WTC11 (cell line): ENCODE results near the gene ADAMTS18. TPM values are rescaled to one million over a fixed set of nuclear protein-coding genes. Genes with fewer than 3 reads are reported as not detected.
A peak's percentile ranks its signal among the peaks of the same experiment; 100 is the strongest.

Source experiments
- ATF1 ChIP-seq: sonication (generic); formaldehyde crosslinking; IDR thresholded peaks from 2 replicates; pipeline ENCODE4 v1.8.1; 2023; ENCODE audit warnings: mild to moderate bottlenecking, moderate library complexity, missing genetic modification reagents
- CTCF ChIP-seq: fragments of 200-600 bp; IDR thresholded peaks from 2 replicates; pipeline ENCODE4 v1.8.0; 2022; ENCODE audit warnings: antibody characterized with exemption
- E2F1 ChIP-seq: sonication (generic); formaldehyde crosslinking; IDR thresholded peaks from 2 replicates; pipeline ENCODE4 v1.8.0; 2022; ENCODE audit warnings: mild to moderate bottlenecking, missing genetic modification reagents
- EMX1 ChIP-seq: fragments of 250-450 bp; sonication (Bioruptor Pico); IDR thresholded peaks from 2 replicates; pipeline ENCODE4 v1.8.0; 2021; ENCODE audit warnings: mild to moderate bottlenecking
- FOXP4 ChIP-seq: sonication (generic); formaldehyde crosslinking; IDR thresholded peaks from 2 replicates; pipeline ENCODE4 v1.8.0; 2022; ENCODE audit warnings: mild to moderate bottlenecking, missing genetic modification reagents
- GABPB1 ChIP-seq: sonication (generic); formaldehyde crosslinking; IDR thresholded peaks from 2 replicates; pipeline ENCODE4 v1.8.1; 2023; ENCODE audit warnings: mild to moderate bottlenecking, missing genetic modification reagents
- GRHL2 ChIP-seq: fragments of 250-450 bp; sonication (Bioruptor Pico); IDR thresholded peaks from 2 replicates; pipeline ENCODE4 v1.8.0; 2022; ENCODE audit warnings: mild to moderate bottlenecking, moderate library complexity; ENCODE audit not compliant: insufficient replicate concordance, severe bottlenecking
- GTF2I ChIP-seq: fragments of 250-450 bp; sonication (Bioruptor Pico); conservative IDR thresholded peaks from 2 replicates; pipeline ENCODE4 v1.4.0; 2021; ENCODE audit warnings: mild to moderate bottlenecking
- MXD4 ChIP-seq: fragments of 250-450 bp; sonication (Bioruptor Pico); IDR thresholded peaks from 2 replicates; pipeline ENCODE4 v1.8.0; 2021; ENCODE audit warnings: mild to moderate bottlenecking, moderate library complexity, borderline replicate concordance
- NFATC4 ChIP-seq: fragments of 250-450 bp; sonication (Bioruptor Pico); IDR thresholded peaks from 2 replicates; pipeline ENCODE4 v1.9.0; 2021; ENCODE audit warnings: mild to moderate bottlenecking
- NFYB ChIP-seq: sonication (generic); formaldehyde crosslinking; conservative IDR thresholded peaks from 2 replicates; pipeline ENCODE4 v1.8.0; 2022; ENCODE audit warnings: low read depth, missing genetic modification reagents
- NR1H2 ChIP-seq: sonication (generic); formaldehyde crosslinking; IDR thresholded peaks from 2 replicates; pipeline ENCODE4 v1.9.0; 2021; ENCODE audit warnings: mild to moderate bottlenecking, moderate library complexity, missing genetic modification reagents
- NR3C1 ChIP-seq: sonication (generic); formaldehyde crosslinking; conservative IDR thresholded peaks from 2 replicates; pipeline ENCODE4 v1.8.1; 2023; ENCODE audit warnings: low read depth, mild to moderate bottlenecking, missing genetic modification reagents
- OVOL2 ChIP-seq: fragments of 250-450 bp; sonication (Bioruptor Pico); IDR thresholded peaks from 2 replicates; pipeline ENCODE4 v1.9.0; 2021; ENCODE audit warnings: mild to moderate bottlenecking, borderline replicate concordance
- RELA ChIP-seq: sonication (generic); formaldehyde crosslinking; IDR thresholded peaks from 2 replicates; pipeline ENCODE4 v1.8.1; 2022; ENCODE audit warnings: missing genetic modification reagents, mild to moderate bottlenecking, borderline replicate concordance
- TCF7 ChIP-seq: sonication (generic); formaldehyde crosslinking; IDR thresholded peaks from 2 replicates; pipeline ENCODE4 v1.8.0; 2022; ENCODE audit warnings: mild to moderate bottlenecking, low read depth, missing genetic modification reagents, moderate library complexity
- TEAD1 ChIP-seq: sonication (generic); formaldehyde crosslinking; IDR thresholded peaks from 2 replicates; pipeline ENCODE4 v1.8.0; 2022; ENCODE audit warnings: mild to moderate bottlenecking, missing genetic modification reagents
- ZNF138 ChIP-seq: sonication (generic); formaldehyde crosslinking; conservative IDR thresholded peaks from 2 replicates; pipeline ENCODE4 v1.8.1; 2022; ENCODE audit warnings: mild to moderate bottlenecking, moderate library complexity, missing genetic modification reagents
- ZNF263 ChIP-seq: sonication (generic); formaldehyde crosslinking; IDR thresholded peaks from 2 replicates; pipeline ENCODE4 v1.8.1; 2022; ENCODE audit warnings: low read depth, mild to moderate bottlenecking, moderate library complexity, missing genetic modification reagents
- total RNA-seq: library from RNA; stranded (reverse); gene quantifications from 3 replicates; pipeline ENCODE4 v1.2.3, GENCODE V29; 2021
- TF ChIP-seq, protein P1 (sequence below): sonication (generic); formaldehyde crosslinking; conservative IDR thresholded peaks from 2 replicates; pipeline ENCODE4 v1.8.1; 2023; ENCODE audit warnings: mild to moderate bottlenecking, low read depth, missing genetic modification reagents, moderate library complexity
- TF ChIP-seq, protein P2 (sequence below): sonication (generic); formaldehyde crosslinking; IDR thresholded peaks from 2 replicates; pipeline ENCODE4 v1.8.0; 2022; ENCODE audit warnings: mild to moderate bottlenecking, missing genetic modification reagents
- TF ChIP-seq, protein P3 (sequence below): sonication (generic); formaldehyde crosslinking; IDR thresholded peaks from 2 replicates; pipeline ENCODE4 v1.8.0; 2023; ENCODE audit warnings: missing genetic modification reagents
- TF ChIP-seq, protein P4 (sequence below): fragments of 250-450 bp; sonication (Bioruptor Pico); conservative IDR thresholded peaks from 2 replicates; pipeline ENCODE4 v1.9.0; 2021; ENCODE audit warnings: mild to moderate bottlenecking
- TF ChIP-seq, protein P5 (sequence below): fragments of 250-450 bp; sonication (Bioruptor Pico); IDR thresholded peaks from 2 replicates; pipeline ENCODE4 v1.9.0; 2021; ENCODE audit warnings: mild to moderate bottlenecking

The ADAMTS18 gene
- total RNA-seq, 1 experiment from 2014 or later = 0.17 TPM

GRCh38 chr16:77236063-77236511 is 198.7 kb downstream of the ADAMTS18 start (continued):
- TF ChIP-seq, protein P1, sequence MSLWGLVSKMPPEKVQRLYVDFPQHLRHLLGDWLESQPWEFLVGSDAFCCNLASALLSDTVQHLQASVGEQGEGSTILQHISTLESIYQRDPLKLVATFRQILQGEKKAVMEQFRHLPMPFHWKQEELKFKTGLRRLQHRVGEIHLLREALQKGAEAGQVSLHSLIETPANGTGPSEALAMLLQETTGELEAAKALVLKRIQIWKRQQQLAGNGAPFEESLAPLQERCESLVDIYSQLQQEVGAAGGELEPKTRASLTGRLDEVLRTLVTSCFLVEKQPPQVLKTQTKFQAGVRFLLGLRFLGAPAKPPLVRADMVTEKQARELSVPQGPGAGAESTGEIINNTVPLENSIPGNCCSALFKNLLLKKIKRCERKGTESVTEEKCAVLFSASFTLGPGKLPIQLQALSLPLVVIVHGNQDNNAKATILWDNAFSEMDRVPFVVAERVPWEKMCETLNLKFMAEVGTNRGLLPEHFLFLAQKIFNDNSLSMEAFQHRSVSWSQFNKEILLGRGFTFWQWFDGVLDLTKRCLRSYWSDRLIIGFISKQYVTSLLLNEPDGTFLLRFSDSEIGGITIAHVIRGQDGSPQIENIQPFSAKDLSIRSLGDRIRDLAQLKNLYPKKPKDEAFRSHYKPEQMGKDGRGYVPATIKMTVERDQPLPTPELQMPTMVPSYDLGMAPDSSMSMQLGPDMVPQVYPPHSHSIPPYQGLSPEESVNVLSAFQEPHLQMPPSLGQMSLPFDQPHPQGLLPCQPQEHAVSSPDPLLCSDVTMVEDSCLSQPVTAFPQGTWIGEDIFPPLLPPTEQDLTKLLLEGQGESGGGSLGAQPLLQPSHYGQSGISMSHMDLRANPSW (CRISPR knock-in tag) = no peak
- TF ChIP-seq, protein P2, sequence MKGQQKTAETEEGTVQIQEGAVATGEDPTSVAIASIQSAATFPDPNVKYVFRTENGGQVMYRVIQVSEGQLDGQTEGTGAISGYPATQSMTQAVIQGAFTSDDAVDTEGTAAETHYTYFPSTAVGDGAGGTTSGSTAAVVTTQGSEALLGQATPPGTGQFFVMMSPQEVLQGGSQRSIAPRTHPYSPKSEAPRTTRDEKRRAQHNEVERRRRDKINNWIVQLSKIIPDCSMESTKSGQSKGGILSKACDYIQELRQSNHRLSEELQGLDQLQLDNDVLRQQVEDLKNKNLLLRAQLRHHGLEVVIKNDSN (CRISPR knock-in tag) = no peak
- TF ChIP-seq FOXP4 (CRISPR knock-in tag) = no peak
- TF ChIP-seq ATF1 = no peak
- no peak for TF ChIP-seq E2F1 (CRISPR knock-in tag)
- TF ChIP-seq NR1H2 (CRISPR knock-in tag) = no peak
- TF ChIP-seq, protein P3, sequence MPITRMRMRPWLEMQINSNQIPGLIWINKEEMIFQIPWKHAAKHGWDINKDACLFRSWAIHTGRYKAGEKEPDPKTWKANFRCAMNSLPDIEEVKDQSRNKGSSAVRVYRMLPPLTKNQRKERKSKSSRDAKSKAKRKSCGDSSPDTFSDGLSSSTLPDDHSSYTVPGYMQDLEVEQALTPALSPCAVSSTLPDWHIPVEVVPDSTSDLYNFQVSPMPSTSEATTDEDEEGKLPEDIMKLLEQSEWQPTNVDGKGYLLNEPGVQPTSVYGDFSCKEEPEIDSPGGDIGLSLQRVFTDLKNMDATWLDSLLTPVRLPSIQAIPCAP (CRISPR knock-in tag) = no peak
- no peak for TF ChIP-seq NR3C1 (CRISPR knock-in tag)
- no peak for TF ChIP-seq NFYB (CRISPR knock-in tag)
- no peak for TF ChIP-seq OVOL2
- TF ChIP-seq CTCF = peak; percentile 96
- no peak for TF ChIP-seq TCF7 (CRISPR knock-in tag)
- TF ChIP-seq, protein P4, sequence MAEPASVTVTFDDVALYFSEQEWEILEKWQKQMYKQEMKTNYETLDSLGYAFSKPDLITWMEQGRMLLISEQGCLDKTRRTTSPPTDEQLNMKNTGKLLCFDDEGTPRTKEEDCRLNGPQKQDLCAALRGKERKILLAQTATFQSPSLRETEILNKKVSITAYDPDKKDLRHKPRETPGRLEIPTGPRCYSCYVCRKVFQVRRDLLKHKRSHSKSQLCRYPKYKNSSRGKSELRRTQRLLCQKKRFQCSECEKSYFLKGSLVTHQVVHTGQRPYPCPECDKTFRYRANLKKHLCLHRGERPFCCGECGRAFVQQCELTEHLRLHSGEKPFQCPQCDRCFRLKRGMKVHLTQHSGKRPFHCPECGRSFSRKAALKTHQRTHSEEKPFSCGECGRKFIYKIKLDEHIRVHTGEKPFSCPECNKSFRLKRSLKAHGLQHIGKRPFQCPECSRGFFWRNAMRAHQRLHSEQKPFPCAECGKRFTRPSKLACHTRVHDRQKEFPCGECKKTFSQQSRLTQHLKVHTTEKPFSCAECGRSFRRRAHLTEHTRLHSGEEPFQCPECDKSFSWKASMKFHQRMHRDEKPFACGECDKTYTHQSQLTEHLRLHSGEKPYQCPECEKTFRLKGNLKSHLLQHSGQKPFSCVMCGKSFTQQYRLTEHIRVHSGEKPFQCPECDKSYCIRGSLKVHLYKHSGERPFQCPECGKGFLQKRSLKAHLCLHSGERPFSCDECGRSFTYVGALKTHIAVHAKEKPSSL (CRISPR knock-in tag) = no peak
- no peak for TF ChIP-seq ZNF263 (CRISPR knock-in tag)
- TF ChIP-seq GTF2I = no peak
- TF ChIP-seq GABPB1 (CRISPR knock-in tag) = peak; percentile 71; the same call in 1 of the 2 replicates
- no peak for TF ChIP-seq TEAD1 (CRISPR knock-in tag)
- TF ChIP-seq RELA (CRISPR knock-in tag) = no peak
- TF ChIP-seq ZNF138 (CRISPR knock-in tag) = no peak
- no peak for TF ChIP-seq GRHL2 (CRISPR knock-in tag)
- no peak for TF ChIP-seq MXD4
- TF ChIP-seq NFATC4 = no peak
- TF ChIP-seq, protein P5, sequence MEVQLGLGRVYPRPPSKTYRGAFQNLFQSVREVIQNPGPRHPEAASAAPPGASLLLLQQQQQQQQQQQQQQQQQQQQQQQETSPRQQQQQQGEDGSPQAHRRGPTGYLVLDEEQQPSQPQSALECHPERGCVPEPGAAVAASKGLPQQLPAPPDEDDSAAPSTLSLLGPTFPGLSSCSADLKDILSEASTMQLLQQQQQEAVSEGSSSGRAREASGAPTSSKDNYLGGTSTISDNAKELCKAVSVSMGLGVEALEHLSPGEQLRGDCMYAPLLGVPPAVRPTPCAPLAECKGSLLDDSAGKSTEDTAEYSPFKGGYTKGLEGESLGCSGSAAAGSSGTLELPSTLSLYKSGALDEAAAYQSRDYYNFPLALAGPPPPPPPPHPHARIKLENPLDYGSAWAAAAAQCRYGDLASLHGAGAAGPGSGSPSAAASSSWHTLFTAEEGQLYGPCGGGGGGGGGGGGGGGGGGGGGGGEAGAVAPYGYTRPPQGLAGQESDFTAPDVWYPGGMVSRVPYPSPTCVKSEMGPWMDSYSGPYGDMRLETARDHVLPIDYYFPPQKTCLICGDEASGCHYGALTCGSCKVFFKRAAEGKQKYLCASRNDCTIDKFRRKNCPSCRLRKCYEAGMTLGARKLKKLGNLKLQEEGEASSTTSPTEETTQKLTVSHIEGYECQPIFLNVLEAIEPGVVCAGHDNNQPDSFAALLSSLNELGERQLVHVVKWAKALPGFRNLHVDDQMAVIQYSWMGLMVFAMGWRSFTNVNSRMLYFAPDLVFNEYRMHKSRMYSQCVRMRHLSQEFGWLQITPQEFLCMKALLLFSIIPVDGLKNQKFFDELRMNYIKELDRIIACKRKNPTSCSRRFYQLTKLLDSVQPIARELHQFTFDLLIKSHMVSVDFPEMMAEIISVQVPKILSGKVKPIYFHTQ = no peak
- no peak for TF ChIP-seq EMX1 (CRISPR knock-in tag)
